H1 (cell line): Measurements from ENCODE around the gene PTGDS. TPM values are rescaled to one million over a fixed set of nuclear protein-coding genes. Genes with fewer than 3 reads are reported as not detected.
A peak's percentile ranks its signal among the peaks of the same experiment; 100 is the strongest.

ENCODE experiments used
- CTCF ChIA-PET: fragments of 300-600 bp; sonication (Branson Sonifier 250); formaldehyde crosslinking; loops from one replicate; lab custom pipeline; 2021; ENCODE audit not compliant: partially characterized antibody; lab: Charles Lee
- POLR2A ChIA-PET: fragments of 300-600 bp; sonication (Branson Sonifier 250); formaldehyde crosslinking; loops from one replicate; lab custom pipeline; 2021; ENCODE audit warnings: inconsistent platforms; ENCODE audit not compliant: partially characterized antibody; lab: Charles Lee
- DNase-seq, 2 experiments: peaks; one replicate each; pipeline versions ENCODE4 v3.0.0 to v3.0.0-alpha.2; 2010 to 2022; ENCODE audit warnings: low spot score in 2 of 2, low read depth in 1 of 2, mixed read lengths in 1 of 2
- FAIRE-seq: peaks from 2 replicates; lab custom pipeline; 2011; peaks lifted over from hg19 to GRCh38; lab: Jason Lieb, UNC
- H2AFZ ChIP-seq: 2 replicates; pipeline ENCODE4 v1.8.1; 2012; ENCODE audit warnings: low read length, inconsistent platforms
- H2AK5ac ChIP-seq: 2 replicates; pipeline ENCODE4 v1.6.1; 2013; ENCODE audit warnings: low read depth, low read length
- H2BK120ac ChIP-seq: replicated peaks from 2 replicates; pipeline ENCODE3; 2013; ENCODE audit warnings: low read depth, low read length, inconsistent platforms
- H2BK12ac ChIP-seq: 2 replicates; pipeline ENCODE4 v1.6.1; 2013; ENCODE audit warnings: low read depth, low read length
- H2BK15ac ChIP-seq: 2 replicates; pipeline ENCODE4 v1.6.1; 2013; ENCODE audit warnings: low read length
- H2BK20ac ChIP-seq: 2 replicates; pipeline ENCODE4 v1.6.1; 2013; ENCODE audit warnings: low read length
- H2BK5ac ChIP-seq: 2 replicates; pipeline ENCODE4 v1.6.1; 2013; ENCODE audit warnings: low read depth, low read length
- H3K14ac ChIP-seq: 2 replicates; pipeline ENCODE4 v1.6.1; 2013; ENCODE audit warnings: inconsistent platforms; ENCODE audit not compliant: insufficient read length
- H3K18ac ChIP-seq: 2 replicates; pipeline ENCODE4 v1.6.1; 2013; ENCODE audit warnings: low read length; ENCODE audit errors: extremely low read depth
- H3K23ac ChIP-seq: 2 replicates; pipeline ENCODE4 v1.6.1; 2013; ENCODE audit warnings: inconsistent platforms; ENCODE audit not compliant: insufficient read length
- H3K23me2 ChIP-seq: 2 replicates; pipeline ENCODE4 v1.6.1; 2013; ENCODE audit warnings: low read depth, low read length
- H3K27ac ChIP-seq: 2 replicates; pipeline ENCODE4 v1.6.1; 2011; ENCODE audit warnings: low read depth, low read length, inconsistent platforms
- H3K27me3 ChIP-seq, 4 experiments: replicated peaks in 1 of 4; 1 replicate in 1 of 4; 2 replicates in 3 of 4; pipeline versions ENCODE4 v1.6.1 to v1.8.1; 2011 to 2013; ENCODE audit warnings: low read length in 3 of 4, mild to moderate bottlenecking in 3 of 4, inconsistent platforms in 2 of 4, mixed read lengths in 2 of 4, moderate library complexity in 1 of 4; ENCODE audit not compliant: control insufficient read depth in 3 of 4, insufficient read depth in 3 of 4; ENCODE audit errors: extremely low read depth in 1 of 4
- H3K36me3 ChIP-seq, 4 experiments: 2 replicates each; pipeline versions ENCODE4 v1.6.1 to v1.8.1; 2011 to 2013; ENCODE audit warnings: mild to moderate bottlenecking in 4 of 4, low read length in 3 of 4, moderate library complexity in 2 of 4, control low read depth in 1 of 4, inconsistent platforms in 1 of 4; ENCODE audit not compliant: insufficient read depth in 4 of 4, control insufficient read depth in 2 of 4
- H3K4ac ChIP-seq: replicated peaks from 2 replicates; pipeline ENCODE3; 2013; ENCODE audit warnings: low read length, low read depth, mixed read lengths, inconsistent platforms; ENCODE audit not compliant: insufficient read length
- H3K4me1 ChIP-seq, 4 experiments: replicated peaks in 1 of 4; 1 replicate in 1 of 4; 2 replicates in 3 of 4; pipeline versions ENCODE4 v1.6.1 to v1.8.1; 2011 to 2013; ENCODE audit warnings: low read length in 3 of 4, inconsistent platforms in 2 of 4, mixed read lengths in 1 of 4; ENCODE audit not compliant: insufficient read depth in 4 of 4, control insufficient read depth in 3 of 4
- H3K4me2 ChIP-seq, 2 experiments: 2 replicates each; pipeline versions ENCODE4 v1.6.1 to v1.8.1; 2011 to 2013; ENCODE audit warnings: low read depth in 2 of 2, low read length in 2 of 2, control low read depth in 1 of 2, inconsistent platforms in 1 of 2, mild to moderate bottlenecking in 1 of 2; ENCODE audit not compliant: insufficient read depth in 1 of 2
- H3K4me3 ChIP-seq, 4 experiments: fragments of 200-600, 300-600 bp in 1 of 4; sonication (generic), shearing (Covaris generic), sonication (Bioruptor Twin) in 1 of 4; 2 replicates each; pipeline versions ENCODE4 v1.5.1 to v1.8.1; 2011 to 2016; ENCODE audit warnings: low read length in 4 of 4, low read depth in 3 of 4, control low read depth in 2 of 4, inconsistent platforms in 2 of 4, mild to moderate bottlenecking in 2 of 4, mixed read lengths in 1 of 4, moderate library complexity in 1 of 4; ENCODE audit not compliant: insufficient read depth in 2 of 4; ENCODE audit errors: extremely low read depth in 1 of 4
- H3K56ac ChIP-seq: replicated peaks from 2 replicates; pipeline ENCODE3; 2013; ENCODE audit warnings: low read depth, mild to moderate bottlenecking, mixed read lengths, low read length, inconsistent platforms; ENCODE audit not compliant: insufficient read length
- H3K79me1 ChIP-seq: 2 replicates; pipeline ENCODE4 v1.6.1; 2013; ENCODE audit warnings: low read depth, low read length, control low read depth
- H3K79me2 ChIP-seq, 2 experiments: 2 replicates each; pipeline versions ENCODE4 v1.6.1 to v1.8.1; 2012 to 2013; ENCODE audit warnings: low read length in 2 of 2, mild to moderate bottlenecking in 2 of 2, inconsistent platforms in 1 of 2; ENCODE audit not compliant: insufficient read depth in 2 of 2, control insufficient read depth in 1 of 2
- H3K9ac ChIP-seq, 4 experiments: replicated peaks in 1 of 4; 1 replicate in 1 of 4; 2 replicates in 3 of 4; pipeline versions ENCODE4 v1.6.1 to v1.8.1; 2011 to 2013; ENCODE audit warnings: low read depth in 3 of 4, low read length in 3 of 4, control low read depth in 2 of 4, mild to moderate bottlenecking in 2 of 4, moderate library complexity in 2 of 4, inconsistent platforms in 1 of 4; ENCODE audit errors: extremely low read depth in 1 of 4
- H3K9me3 ChIP-seq, 2 experiments: 2 replicates each; pipeline versions ENCODE4 v1.6.1 to v1.8.1; 2012 to 2013; ENCODE audit warnings: mild to moderate bottlenecking in 2 of 2, moderate library complexity in 2 of 2, control low read depth in 1 of 2, inconsistent platforms in 1 of 2, low read depth in 1 of 2, low read length in 1 of 2, mixed read lengths in 1 of 2; ENCODE audit not compliant: insufficient read depth in 2 of 2
- H4K20me1 ChIP-seq, 2 experiments: replicated peaks in 1 of 2; 2 replicates each; pipeline versions ENCODE3 to v1.8.1; 2011 to 2013; ENCODE audit warnings: inconsistent platforms in 2 of 2, low read length in 2 of 2, mild to moderate bottlenecking in 1 of 2; ENCODE audit not compliant: insufficient read depth in 2 of 2, control insufficient read depth in 1 of 2
- H4K5ac ChIP-seq: 2 replicates; pipeline ENCODE4 v1.6.1; 2013; ENCODE audit warnings: low read length, low read depth, mixed read lengths, inconsistent platforms; ENCODE audit not compliant: insufficient read length
- H4K8ac ChIP-seq: 2 replicates; pipeline ENCODE4 v1.8.0; 2013; ENCODE audit warnings: mild to moderate bottlenecking, moderate library complexity, low read length, inconsistent platforms; ENCODE audit not compliant: insufficient read depth; ENCODE audit errors: extremely low read depth
- H4K91ac ChIP-seq: replicated peaks from 2 replicates; pipeline ENCODE3; 2013; ENCODE audit warnings: low read length, mixed read lengths, inconsistent platforms; ENCODE audit not compliant: insufficient read length
- BACH1 ChIP-seq: IDR thresholded peaks from 2 replicates; pipeline ENCODE4 v1.6.1; 2012; ENCODE audit warnings: low read length, improper control_type of control experiment
- CBX5 ChIP-seq: fragments of 300-800, 300-1000 bp; sonication (generic); IDR thresholded peaks from 2 replicates; pipeline ENCODE4 v1.7.1; 2016; ENCODE audit warnings: antibody characterized with exemption, low read length, low read depth
- EGR1 ChIP-seq: IDR thresholded peaks from 2 replicates; pipeline ENCODE4 v1.6.1; 2011; ENCODE audit warnings: low read depth, low read length, borderline replicate concordance
- EZH2 ChIP-seq: fragments of 200-600 bp; sonication (generic); IDR thresholded peaks from 2 replicates; pipeline ENCODE4 v1.7.1; 2012; ENCODE audit warnings: low read depth, mild to moderate bottlenecking, moderate library complexity, low read length, inconsistent platforms; ENCODE audit not compliant: severe bottlenecking
- GTF2F1 ChIP-seq: IDR thresholded peaks from 2 replicates; pipeline ENCODE4 v1.6.1; 2012; ENCODE audit warnings: low read depth, low read length, improper control_type of control experiment, borderline replicate concordance
- POLR2A ChIP-seq, 2 experiments: IDR thresholded peaks; 1 replicate in 1 of 2; 2 replicates in 1 of 2; pipeline ENCODE4 v1.6.1; 2011; ENCODE audit warnings: low read depth in 2 of 2, low read length in 2 of 2, mild to moderate bottlenecking in 2 of 2; ENCODE audit errors: control extremely low read depth in 1 of 2
- POU5F1 ChIP-seq: IDR thresholded peaks from 2 replicates; pipeline ENCODE4 v1.6.1; 2011; ENCODE audit warnings: low read depth, mild to moderate bottlenecking, low read length, moderate library complexity
- RBBP5 ChIP-seq: IDR thresholded peaks from 2 replicates; pipeline ENCODE4 v1.7.1; 2012; ENCODE audit warnings: low read depth, mild to moderate bottlenecking, inconsistent platforms, low read length, moderate library complexity, borderline replicate concordance
- SP1 ChIP-seq: IDR thresholded peaks from 2 replicates; pipeline ENCODE4 v1.6.1; 2011; ENCODE audit warnings: low read depth, low read length
- SUZ12 ChIP-seq: fragments of 200-600 bp; sonication (generic); IDR thresholded peaks from 2 replicates; pipeline ENCODE4 v1.6.1; 2012; ENCODE audit warnings: mild to moderate bottlenecking, inconsistent platforms, low read length, moderate library complexity, mixed read lengths
- WGBS, 2 experiments: shearing (Covaris generic) in 1 of 2; methylation state at CpG; one replicate each; pipeline versions ENCODE4 v1.1.6 to v1.1.7; 2013 to 2015; ENCODE audit warnings: low lambda C conversion rate in 2 of 2, mixed read lengths in 2 of 2, inconsistent platforms in 1 of 2, low coverage in 1 of 2, missing lambda C conversion rate in 1 of 2; ENCODE audit not compliant: insufficient replicate concordance in 2 of 2, insufficient coverage in 1 of 2, insufficient read length in 1 of 2; ENCODE audit errors: extremely low coverage in 1 of 2, missing lambda C conversion rate in 1 of 2; 5-methylcytosine and 5-hydroxymethylcytosine counted together
- polyA plus RNA-seq, 7 experiments: library from polyadenylated mRNA; depleted of rRNA in 3 of 7; stranded (reverse) in 5 of 7; unstranded in 2 of 7; fragments of >200 nt in 5 of 7; fragments of 200-250 nt in 2 of 7; gene quantifications; 1 replicate in 5 of 7; 2 replicates in 1 of 7; 4 replicates in 1 of 7; pipeline versions ENCODE4 v1.2.1 to v1.2.3, GENCODE V29; 2011 to 2013; ENCODE audit warnings: missing spikeins in 2 of 7, mixed read lengths in 2 of 7
- total RNA-seq: library from RNA; stranded (reverse); fragmentation: NEBNext Ultra II Directional; extraction: Animal tissue kit (Norgen Biotek cat#: 25700); gene quantifications from 2 replicates; pipeline ENCODE4 v1.2.1, GENCODE V29; 2021
- TF ChIP-seq, protein P1 (sequence below): IDR thresholded peaks from 2 replicates; pipeline ENCODE4 v1.6.1; 2012; ENCODE audit warnings: inconsistent platforms

The PTGDS gene
- total and polyA plus RNA-seq, 2 of the 8 experiments (the other 6 are each of a cell fraction or from before 2014, with no cell fraction given): 1.7 to 2.3 TPM

DNA sequence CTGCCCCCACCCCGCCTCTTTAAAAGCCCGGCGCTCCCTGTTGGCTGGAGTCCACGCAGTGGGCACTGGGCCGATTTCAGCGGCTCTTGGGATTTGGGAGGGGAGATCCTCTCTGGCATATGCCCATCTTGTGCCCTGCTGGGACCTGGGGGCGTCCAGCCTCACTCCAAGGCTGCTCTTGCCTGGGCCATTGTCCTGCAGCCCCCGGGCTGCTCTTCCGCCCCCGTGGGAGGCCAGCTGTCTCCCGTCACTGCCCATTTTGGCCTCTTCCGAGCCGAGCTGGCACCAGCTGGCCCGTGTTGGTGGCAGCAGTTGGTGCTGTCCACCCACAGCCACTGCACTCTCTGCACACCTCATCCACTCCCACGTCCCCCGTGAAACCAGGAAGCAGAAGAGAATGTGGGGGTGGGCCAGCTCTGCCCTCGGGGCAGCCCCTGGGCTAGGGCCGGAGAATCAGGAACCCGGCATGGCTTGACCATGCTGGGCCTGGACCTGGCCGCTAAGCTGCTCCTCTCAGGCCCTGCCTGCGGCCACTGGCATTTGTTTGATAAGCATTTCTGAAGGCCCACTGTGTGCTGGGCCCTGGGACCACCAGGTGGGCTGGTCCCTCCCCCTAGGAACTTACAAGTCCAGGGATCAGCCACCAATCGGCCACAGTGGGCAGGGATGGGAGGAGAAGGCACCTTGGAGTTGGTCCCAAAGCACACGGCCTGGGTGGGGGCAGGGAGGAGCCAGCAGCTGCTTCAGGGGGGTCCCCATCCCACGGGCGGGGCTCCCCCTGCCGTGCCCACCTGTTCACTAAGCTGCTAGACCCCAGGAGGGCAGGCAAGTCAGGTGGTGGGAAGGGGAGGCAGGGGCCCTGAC, 30.0 kb upstream of the PTGDS start:
- H2BK15ac ChIP-seq: 0 out of 2 replicates have a peak overlapping the region, but pooled peaks have one; percentile 81
- ChIA-PET CTCF (interaction anchor here (0.6 to 4.4 kb wide), 52 partner anchors 8 to 496 kb away, joined by 3 to 63 read pairs (median 5); partner anchors contain the start of genes ABCA2, AJM1, CLIC3 and FUT7), POLR2A (interaction anchor here (1.0 to 1.3 kb wide), 5 partner anchors 35 to 222 kb away, joined by 3 to 5 read pairs (median 3); no protein-coding TSS in a partner anchor)
- H3K56ac ChIP-seq: no peak overlapping the region
- no peak overlapping the region for H3K23ac ChIP-seq
- no peak overlapping the region for H3K4me3 ChIP-seq
- no peak overlapping the region for H2AFZ ChIP-seq
- H3K4ac ChIP-seq: peak overlapping the region; percentile 93
- no peak for FAIRE-seq
- H3K79me2 ChIP-seq: peaks cover 0 to 3% of the 10 kb centered on the region in 2 experiments; a peak in 1 of 4 replicates
- H2BK12ac ChIP-seq: peak overlapping the region; percentile 68; the same call in 1 of the 2 replicates
- H2BK20ac ChIP-seq: no peak overlapping the region
- H3K27me3 ChIP-seq: no peaks in the 10 kb centered on the region
- peaks cover 0 to 25% (median 17%) of the 10 kb centered on the region in 4 experiments; a peak in 5 of 7 replicates for H3K4me1 ChIP-seq
- peaks cover 0 to 8% (median 2%) of the 10 kb centered on the region in 4 experiments; a peak in 4 of 8 replicates for H3K36me3 ChIP-seq
- H3K23me2 ChIP-seq: peaks cover 8% of the 10 kb centered on the region; the same call in 1 of the 2 replicates
- H3K9me3 ChIP-seq: no peaks in the 10 kb centered on the region
- H4K8ac ChIP-seq: peak overlapping the region; percentile 75
- H3K14ac ChIP-seq: no peak overlapping the region
- H3K18ac ChIP-seq: no peak overlapping the region; the same call in 1 of the 2 replicates
- H4K91ac ChIP-seq: no peak overlapping the region
- H2BK120ac ChIP-seq: no peak overlapping the region
- no peak for DNase-seq
- no peak overlapping the region for H3K9ac ChIP-seq
- no peaks in the 10 kb centered on the region for H3K79me1 ChIP-seq
- peaks cover 5 to 10% of the 10 kb centered on the region in 2 experiments for H4K20me1 ChIP-seq
- no peak overlapping the region for H3K4me2 ChIP-seq
- no peak overlapping the region for H3K27ac ChIP-seq
- no peak overlapping the region for H4K5ac ChIP-seq
- H2BK5ac ChIP-seq: peak overlapping the region; percentile 78; the same call in 1 of the 2 replicates
- H2AK5ac ChIP-seq: no peak overlapping the region
- 89% methylated on average over 22 of the region's 26 CpGs; no CpG with 5 or more reads in 1 of the 2 experiments for WGBS, 2 experiments
- no peak for TF ChIP-seq EGR1
- no peak for TF ChIP-seq GTF2F1
- TF ChIP-seq SUZ12: no peak
- TF ChIP-seq POU5F1: no peak
- no peak for TF ChIP-seq CBX5
- TF ChIP-seq SP1: no peak
- no peak for TF ChIP-seq BACH1
- TF ChIP-seq POLR2A (IDR thresholded peaks at IDR 0.05; ENCODE audit: control extremely low read depth in 1 of 2, low read depth in 2 of 2, low read length in 2 of 2): no peak
- TF ChIP-seq EZH2: no peak
- TF ChIP-seq, protein P1, sequence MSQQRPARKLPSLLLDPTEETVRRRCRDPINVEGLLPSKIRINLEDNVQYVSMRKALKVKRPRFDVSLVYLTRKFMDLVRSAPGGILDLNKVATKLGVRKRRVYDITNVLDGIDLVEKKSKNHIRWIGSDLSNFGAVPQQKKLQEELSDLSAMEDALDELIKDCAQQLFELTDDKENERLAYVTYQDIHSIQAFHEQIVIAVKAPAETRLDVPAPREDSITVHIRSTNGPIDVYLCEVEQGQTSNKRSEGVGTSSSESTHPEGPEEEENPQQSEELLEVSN: no peak
- no peak for TF ChIP-seq RBBP5
